ENCODE results near the gene SOX18. TPM values are rescaled to one million over a fixed set of nuclear protein-coding genes. Genes with fewer than 3 reads are reported as not detected.

SOX18 gene
- total and polyA plus RNA-seq, 2 of the 13 experiments (the other 11 are each of a cell fraction or from before 2014, with no cell fraction given): 1.6 to 1.9 TPM

GRCh38 chr20:64055893-64056638 is 6.6 kb upstream of the SOX18 start (continued):
- TF ChIP-seq ZBTB39 (CRISPR knock-in tag; IDR thresholded peaks at IDR 0.05) (no peak; the same call in 1 of the 2 replicates), SMAD3 (CRISPR knock-in tag; IDR thresholded peaks at IDR 0.05) (peak; percentile 61; the same call in 1 of the 2 replicates), RAD51 (IDR thresholded peaks at IDR 0.05; ENCODE audit: borderline replicate concordance) (no peak), HINFP (CRISPR knock-in tag; IDR thresholded peaks at IDR 0.05; ENCODE audit: low read depth) (no peak), MIER3 (CRISPR knock-in tag; IDR thresholded peaks at IDR 0.05; ENCODE audit: borderline replicate concordance) (no peak; the same call in 1 of the 2 replicates), ZNF235 (CRISPR knock-in tag; IDR thresholded peaks at IDR 0.05; ENCODE audit: borderline replicate concordance) (0 out of 2 replicates have a peak, but pooled peaks have one; percentile 28), KDM6A (CRISPR knock-in tag; IDR thresholded peaks at IDR 0.05; ENCODE audit: low read depth) (peak; percentile 57; the same call in 1 of the 2 replicates), FOXP1 (IDR thresholded peaks at IDR 0.05) (no peak), FOXP1 (CRISPR knock-in tag; IDR thresholded peaks at IDR 0.05) (no peak), SP2 (CRISPR knock-in tag; IDR thresholded peaks at IDR 0.05) (no peak), ZNF850 (CRISPR knock-in tag; conservative IDR thresholded peaks at IDR 0.05) (no peak), IRF1 (CRISPR knock-in tag; IDR thresholded peaks at IDR 0.05; ENCODE audit: low read depth) (no peak), ZNF350 (CRISPR knock-in tag; IDR thresholded peaks at IDR 0.05; ENCODE audit: borderline replicate concordance, low read depth) (0 out of 2 replicates have a peak, but pooled peaks have one; percentile 21), ATRX (CRISPR knock-in tag; IDR thresholded peaks at IDR 0.05; ENCODE audit: borderline replicate concordance) (no peak), ZNF775 (CRISPR knock-in tag; IDR thresholded peaks at IDR 0.05; ENCODE audit: borderline replicate concordance) (no peak), THAP9 (CRISPR knock-in tag; IDR thresholded peaks at IDR 0.05; ENCODE audit: borderline replicate concordance) (no peak), ZSCAN20 (CRISPR knock-in tag; IDR thresholded peaks at IDR 0.05; ENCODE audit: borderline replicate concordance) (peak; percentile 74), ZNF17 (CRISPR knock-in tag; IDR thresholded peaks at IDR 0.05) (0 out of 2 replicates have a peak, but pooled peaks have one; percentile 14), ZNF788 (CRISPR knock-in tag; IDR thresholded peaks at IDR 0.05; ENCODE audit: borderline replicate concordance) (peak; percentile 54; the same call in 1 of the 2 replicates), SRSF4 (IDR thresholded peaks at IDR 0.05; ENCODE audit: low read depth, low read length, poor library complexity, severe bottlenecking) (no peak), FIP1L1 (IDR thresholded peaks at IDR 0.05; ENCODE audit: borderline replicate concordance, insufficient read depth, low read depth, low read length) (no peak), NFE2L2 (IDR thresholded peaks at IDR 0.05; ENCODE audit: low read length) (no peak), NR2C2 (CRISPR knock-in tag; IDR thresholded peaks at IDR 0.05; ENCODE audit: borderline replicate concordance) (no peak; the same call in 1 of the 2 replicates)

Measured in HepG2 (cell line).